Subcutaneous adipose tissue (tissue), 4 donors: ENCODE measurements around the gene PGBD2. TPM values are rescaled to one million over a fixed set of nuclear protein-coding genes. Genes with fewer than 3 reads are reported as not detected.

Experiments used
- total RNA-seq, 4 donors: library from RNA; depleted of rRNA; stranded (reverse); fragments of >200 nt; gene quantifications; one replicate each; pipeline ENCODE4 v1.1.0, GENCODE V29; 2016
- TF ChIP-seq, protein P1 (sequence below): fragments of 450-650 bp; IDR thresholded peaks from one replicate; pipeline ENCODE4 v1.5.1; 2016; ENCODE audit warnings: low read depth, mild to moderate bottlenecking, control low read depth, antibody characterized with exemption, moderate library complexity

The PGBD2 gene
- total RNA-seq, 4 donors from 2014 or later, result 4.6 to 6.4 (median 5.3) TPM

DNA sequence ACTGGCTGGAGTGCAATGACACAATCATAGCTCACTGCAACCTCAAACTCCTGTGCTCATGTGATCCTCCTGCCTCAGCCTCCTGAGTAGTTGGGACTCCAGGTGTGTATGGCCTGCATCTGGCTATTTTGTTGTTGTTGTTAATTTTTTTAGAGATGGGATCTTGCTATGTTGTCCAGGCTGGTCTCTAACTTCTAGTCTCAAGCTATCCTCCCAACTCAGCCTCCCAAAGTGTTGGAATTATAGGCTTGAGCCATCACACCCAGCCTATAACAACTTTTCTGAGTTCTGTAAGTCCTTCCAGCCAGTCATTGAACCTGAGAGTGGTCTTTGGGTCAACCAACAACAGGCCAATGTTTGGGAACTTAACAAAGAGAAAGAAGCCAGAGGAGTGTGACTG lies 11.2 kb upstream of the PGBD2 start:
- TF ChIP-seq, protein P1, sequence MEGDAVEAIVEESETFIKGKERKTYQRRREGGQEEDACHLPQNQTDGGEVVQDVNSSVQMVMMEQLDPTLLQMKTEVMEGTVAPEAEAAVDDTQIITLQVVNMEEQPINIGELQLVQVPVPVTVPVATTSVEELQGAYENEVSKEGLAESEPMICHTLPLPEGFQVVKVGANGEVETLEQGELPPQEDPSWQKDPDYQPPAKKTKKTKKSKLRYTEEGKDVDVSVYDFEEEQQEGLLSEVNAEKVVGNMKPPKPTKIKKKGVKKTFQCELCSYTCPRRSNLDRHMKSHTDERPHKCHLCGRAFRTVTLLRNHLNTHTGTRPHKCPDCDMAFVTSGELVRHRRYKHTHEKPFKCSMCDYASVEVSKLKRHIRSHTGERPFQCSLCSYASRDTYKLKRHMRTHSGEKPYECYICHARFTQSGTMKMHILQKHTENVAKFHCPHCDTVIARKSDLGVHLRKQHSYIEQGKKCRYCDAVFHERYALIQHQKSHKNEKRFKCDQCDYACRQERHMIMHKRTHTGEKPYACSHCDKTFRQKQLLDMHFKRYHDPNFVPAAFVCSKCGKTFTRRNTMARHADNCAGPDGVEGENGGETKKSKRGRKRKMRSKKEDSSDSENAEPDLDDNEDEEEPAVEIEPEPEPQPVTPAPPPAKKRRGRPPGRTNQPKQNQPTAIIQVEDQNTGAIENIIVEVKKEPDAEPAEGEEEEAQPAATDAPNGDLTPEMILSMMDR, result no peak

DNA sequence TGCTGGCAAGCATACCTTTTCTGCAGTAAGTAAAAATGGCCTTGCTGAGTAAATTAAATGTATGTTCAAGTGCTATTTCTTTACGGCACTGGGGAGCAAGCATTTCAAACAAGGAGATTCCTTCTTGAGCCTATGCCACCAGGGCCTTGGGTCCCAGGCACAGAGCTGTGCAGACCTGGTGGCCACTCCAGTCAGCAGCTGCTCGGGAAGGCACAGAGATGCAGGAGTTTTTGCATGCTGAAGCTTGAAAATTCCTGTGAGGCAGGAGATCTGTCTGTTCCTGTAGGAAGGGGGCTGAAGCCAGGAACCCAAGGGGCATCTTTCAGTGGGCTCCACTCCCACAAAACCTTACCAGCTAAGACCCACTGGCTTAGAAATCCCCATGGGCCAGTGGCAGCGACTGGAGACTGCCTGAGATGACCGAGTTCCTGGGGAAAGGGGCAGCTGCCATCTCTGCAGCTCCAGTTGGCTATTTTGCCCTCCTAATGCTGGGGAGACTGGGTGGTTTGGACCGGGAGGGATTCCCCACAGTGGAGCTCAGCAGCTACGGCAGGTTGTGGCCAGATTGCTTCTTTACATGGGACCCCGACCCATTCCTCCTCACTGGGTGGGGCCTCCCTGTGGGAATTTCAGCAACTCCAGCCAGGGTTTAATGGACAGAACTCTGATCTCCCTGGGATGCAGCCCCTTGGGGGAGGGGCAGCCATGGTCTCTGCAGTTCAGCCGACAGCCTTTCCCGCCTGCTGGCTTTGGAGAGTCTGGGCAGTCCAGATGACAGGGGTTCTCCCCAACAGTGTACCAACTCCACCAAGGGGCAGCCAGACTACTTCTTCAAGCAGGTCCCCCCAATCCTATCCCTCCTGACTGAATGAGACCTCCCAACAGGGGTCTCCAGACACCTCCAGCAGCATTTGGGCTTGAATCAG lies 8.4 kb upstream of the PGBD2 start:
- TF ChIP-seq, protein P1, result no peak

DNA sequence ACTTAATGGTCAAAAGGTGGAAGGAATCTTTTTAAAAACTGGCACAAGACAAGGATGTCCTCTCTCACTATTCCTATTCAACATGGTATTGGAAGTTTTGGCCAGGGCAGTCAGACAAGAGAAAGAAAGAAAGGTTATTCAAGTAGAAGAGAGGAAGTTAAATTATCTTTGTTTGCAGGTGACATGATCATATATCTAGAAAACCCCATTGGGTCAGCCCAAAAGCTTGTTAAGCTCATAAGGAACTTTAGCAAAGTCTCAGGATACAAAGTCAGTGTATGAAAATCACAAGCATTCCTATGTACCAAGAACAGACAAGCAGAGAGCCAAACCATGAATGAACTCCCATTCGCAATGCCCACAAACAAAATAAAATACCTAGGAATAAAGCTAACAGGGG lies 5.4 kb upstream of the PGBD2 start:
- TF ChIP-seq, protein P1, result no peak

DNA sequence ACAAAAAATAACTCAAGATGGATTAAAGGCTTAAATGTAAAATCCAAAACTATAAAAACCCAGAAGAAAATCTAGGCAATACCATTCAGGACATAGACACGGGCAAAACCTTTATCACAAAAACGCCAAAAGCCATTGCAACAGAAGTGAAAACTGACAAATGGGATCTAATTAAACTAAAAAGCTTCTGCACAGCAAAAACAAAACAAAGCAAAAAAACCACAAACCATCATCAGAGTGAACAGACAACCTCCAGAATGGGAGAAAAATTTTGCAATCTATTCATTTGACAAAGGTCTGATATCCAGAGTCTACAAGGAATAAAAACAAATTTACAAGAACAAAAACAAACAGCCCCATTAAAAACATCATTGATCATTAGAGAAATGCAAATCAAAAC lies 4.5 kb upstream of the PGBD2 start:
- TF ChIP-seq, protein P1, result no peak

DNA sequence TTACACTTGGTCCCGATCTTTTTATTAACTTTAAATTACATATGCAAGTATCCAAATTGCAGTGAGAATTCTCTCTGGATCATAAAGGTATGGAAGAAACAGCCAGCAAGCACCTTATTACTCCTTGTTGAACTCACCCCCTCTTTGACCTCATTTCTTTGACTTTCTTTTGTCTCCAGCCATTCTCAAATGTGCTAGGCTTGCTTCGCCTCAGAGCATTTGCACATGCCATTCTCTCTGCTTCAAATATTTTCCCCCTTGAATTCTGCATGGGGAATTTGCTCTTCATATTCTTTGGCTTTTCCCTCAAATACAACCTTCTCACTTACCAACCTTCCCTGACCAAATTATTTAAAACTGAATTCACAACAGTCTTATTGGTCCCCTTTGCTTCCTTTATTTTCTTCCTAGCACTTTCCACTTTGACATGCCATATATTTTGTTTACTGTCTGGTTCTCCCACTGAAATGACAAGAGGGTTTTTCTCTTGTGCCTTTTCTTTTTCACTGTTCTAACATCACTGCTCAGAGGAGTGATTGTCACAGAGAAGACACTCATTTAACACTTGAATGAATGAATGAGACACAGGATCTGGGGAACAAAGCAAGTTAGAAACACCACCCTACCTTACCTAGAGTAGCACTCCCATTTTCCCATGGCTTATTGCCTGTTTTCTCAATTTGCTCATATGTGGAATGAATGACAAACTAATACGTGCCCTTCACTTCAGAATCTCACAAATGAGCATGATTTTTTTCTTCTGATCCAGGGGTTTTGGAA lies 1.4 kb upstream of the PGBD2 start:
- TF ChIP-seq, protein P1, result no peak

DNA sequence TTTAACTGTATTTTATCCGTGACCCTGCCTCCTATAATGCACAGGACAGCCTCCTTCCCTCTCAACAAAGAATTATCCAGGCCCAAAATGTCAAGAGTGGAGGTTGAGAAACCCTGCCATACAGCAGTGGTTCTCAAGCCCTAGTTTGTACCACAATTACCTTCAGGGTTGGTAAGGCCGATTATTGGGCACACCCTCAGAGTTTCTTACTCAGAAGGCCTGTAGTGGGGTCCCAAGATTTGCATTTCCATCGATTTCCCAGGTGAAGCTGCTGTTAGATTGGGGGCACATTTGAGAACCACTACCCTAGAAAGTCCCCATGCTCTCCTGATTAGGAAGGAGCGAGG lies 400 bp upstream of the PGBD2 start:
- TF ChIP-seq, protein P1, result no peak
